ENCODE data around the gene TRAM2. TPM values are rescaled to one million over a fixed set of nuclear protein-coding genes. Genes with fewer than 3 reads are reported as not detected.

The TRAM2 gene
- total RNA-seq, 1 experiment from 2014 or later = 21.2 TPM

DNA sequence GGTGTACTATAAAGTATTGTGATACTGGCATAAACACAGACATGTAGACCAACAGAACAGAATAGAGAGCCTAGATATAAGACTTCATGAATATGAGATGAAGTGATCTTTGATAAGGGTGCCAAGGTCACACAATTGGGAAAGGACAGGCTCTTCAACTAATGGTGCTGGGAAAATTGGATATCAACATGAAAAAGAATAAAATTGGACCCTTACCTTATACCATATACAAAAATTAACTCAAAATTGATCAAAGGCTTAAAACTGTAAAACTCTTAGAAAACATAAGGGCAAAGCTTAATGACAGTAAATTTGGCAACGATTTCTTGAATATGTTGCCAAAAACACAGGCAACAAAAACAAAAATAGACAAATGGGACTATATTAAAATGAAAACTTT, 44.8 kb upstream of the TRAM2 start:
- Histone ChIP-seq H3K9me3 (ENCODE audit: control insufficient read depth, low read depth, low read length) (no peaks in the 10 kb centered on the region), H3K14ac (ENCODE audit: insufficient read depth, low read length) (no peak overlapping the region), H3K9ac (ENCODE audit: extremely low read depth, insufficient read length, low read length) (no peak overlapping the region), H3K4me2 (ENCODE audit: insufficient read depth, insufficient read length, low read length) (no peak overlapping the region), H3K27ac (ENCODE audit: insufficient read length, low read depth, low read length) (no peak overlapping the region), H2BK5ac (ENCODE audit: insufficient read length, low read length) (no peak overlapping the region), H3K23ac (ENCODE audit: insufficient read length, low read depth, low read length) (no peak overlapping the region), H3T11ph (ENCODE audit: low read length) (no peak overlapping the region), H2BK120ac (ENCODE audit: low read depth, low read length, poor library complexity, severe bottlenecking) (no peak overlapping the region), H3K23me2 (ENCODE audit: insufficient read length, low read depth, low read length, poor library complexity, severe bottlenecking) (no peaks in the 10 kb centered on the region), H4K5ac (ENCODE audit: insufficient read length, low read depth, low read length) (no peak overlapping the region), H3K18ac (ENCODE audit: insufficient read length, low read depth, low read length) (no peak overlapping the region), H3K79me2 (ENCODE audit: insufficient read depth, low read length) (no peaks in the 10 kb centered on the region), H3K56ac (ENCODE audit: insufficient read length, low read depth, low read length) (no peak overlapping the region), H2BK20ac (ENCODE audit: low read depth, low read length, poor library complexity, severe bottlenecking) (no peak overlapping the region), H3K79me1 (ENCODE audit: insufficient read depth, low read depth, low read length, poor library complexity, severe bottlenecking) (no peaks in the 10 kb centered on the region), H2BK15ac (ENCODE audit: low read depth, low read length) (no peak overlapping the region), H4K91ac (ENCODE audit: insufficient read length, low read depth, low read length) (no peak overlapping the region), H2AFZ (ENCODE audit: low read length) (no peak overlapping the region), H4K8ac (replicated peaks; ENCODE audit: insufficient read length, low read depth, low read length) (no peak overlapping the region), H2BK12ac (ENCODE audit: insufficient read length, low read depth, low read length) (no peak overlapping the region), H2AK5ac (ENCODE audit: insufficient read length, low read length) (no peak overlapping the region), H3K4ac (ENCODE audit: low read depth, low read length) (no peak overlapping the region), H3K27me3 (ENCODE audit: insufficient read depth, low read length) (no peaks in the 10 kb centered on the region), H4K20me1 (ENCODE audit: control insufficient read depth, insufficient read depth, insufficient read length) (no peaks in the 10 kb centered on the region), H3K4me1 (ENCODE audit: insufficient read depth, low read length) (no peaks in the 10 kb centered on the region)
- WGBS (ENCODE audit: extremely low coverage, insufficient read length, low lambda C conversion rate) = no CpG with 5 or more reads among the region's 1 CpG
- Mint-ChIP-seq H3K36me3 (ENCODE audit: insufficient read depth in 1 of 3, low read depth in 3 of 3) (no peaks in the 10 kb centered on the region), H3K9me3 (peaks cover 0 to 3% of the 10 kb centered on the region in 2 experiments; a peak in 2 of 5 replicates), H3K4me3 (no peak overlapping the region; a peak in 1 of 5 replicates), H3K27ac (no peak overlapping the region), H3K4me1 (peaks cover 4 to 6% of the 10 kb centered on the region in 2 experiments; a peak in 3 of 4 replicates), H3K27me3 (ENCODE audit: low read depth) (peaks cover 2% of the 10 kb centered on the region; the same call in 1 of the 2 replicates)
- no peak for DNase-seq
- TF ChIP-seq, protein P1, sequence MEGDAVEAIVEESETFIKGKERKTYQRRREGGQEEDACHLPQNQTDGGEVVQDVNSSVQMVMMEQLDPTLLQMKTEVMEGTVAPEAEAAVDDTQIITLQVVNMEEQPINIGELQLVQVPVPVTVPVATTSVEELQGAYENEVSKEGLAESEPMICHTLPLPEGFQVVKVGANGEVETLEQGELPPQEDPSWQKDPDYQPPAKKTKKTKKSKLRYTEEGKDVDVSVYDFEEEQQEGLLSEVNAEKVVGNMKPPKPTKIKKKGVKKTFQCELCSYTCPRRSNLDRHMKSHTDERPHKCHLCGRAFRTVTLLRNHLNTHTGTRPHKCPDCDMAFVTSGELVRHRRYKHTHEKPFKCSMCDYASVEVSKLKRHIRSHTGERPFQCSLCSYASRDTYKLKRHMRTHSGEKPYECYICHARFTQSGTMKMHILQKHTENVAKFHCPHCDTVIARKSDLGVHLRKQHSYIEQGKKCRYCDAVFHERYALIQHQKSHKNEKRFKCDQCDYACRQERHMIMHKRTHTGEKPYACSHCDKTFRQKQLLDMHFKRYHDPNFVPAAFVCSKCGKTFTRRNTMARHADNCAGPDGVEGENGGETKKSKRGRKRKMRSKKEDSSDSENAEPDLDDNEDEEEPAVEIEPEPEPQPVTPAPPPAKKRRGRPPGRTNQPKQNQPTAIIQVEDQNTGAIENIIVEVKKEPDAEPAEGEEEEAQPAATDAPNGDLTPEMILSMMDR (conservative IDR thresholded peaks at IDR 0.05) = no peak

Data from H9 (cell line).